WTC11 (cell line): ENCODE measurements around the gene INCENP. TPM values are rescaled to one million over a fixed set of nuclear protein-coding genes. Genes with fewer than 3 reads are reported as not detected.

ENCODE experiments used
- ATAC-seq: fragments of 200-7000 bp; cut with Tn5 transposase; 2 replicates; pipeline ENCODE4 v1.10.0; 2021; ENCODE audit warnings: mild to moderate bottlenecking, moderate library complexity
- CTCF ChIA-PET: fragments of 300-600 bp; sonication (Branson Sonifier 250); formaldehyde crosslinking; loops from one replicate; lab custom pipeline; 2021; ENCODE audit warnings: antibody characterized with exemption; lab: Charles Lee
- POLR2A ChIA-PET: fragments of 350-600 bp; sonication (Branson Sonifier 250); formaldehyde crosslinking; loops from one replicate; lab custom pipeline; 2021; ENCODE audit warnings: antibody characterized with exemption; lab: Charles Lee
- DNase-seq: peaks from one replicate; pipeline ENCODE4 v3.0.0; 2021; ENCODE audit warnings: low spot score
- H3K27ac Mint-ChIP-seq: 2 replicates; pipeline ENCODE4 v1.8.0; 2021; ENCODE audit warnings: mixed read lengths
- H3K27me3 Mint-ChIP-seq: 2 replicates; pipeline ENCODE4 v1.8.0; 2021; ENCODE audit warnings: low read depth, mild to moderate bottlenecking, moderate library complexity, mixed read lengths
- H3K36me3 Mint-ChIP-seq: 2 replicates; pipeline ENCODE4 v1.8.0; 2021; ENCODE audit warnings: mixed read lengths
- H3K4me1 Mint-ChIP-seq: 2 replicates; pipeline ENCODE4 v1.8.0; 2022; ENCODE audit warnings: mixed read lengths
- H3K4me3 Mint-ChIP-seq: 2 replicates; pipeline ENCODE4 v1.8.0; 2021; ENCODE audit warnings: mild to moderate bottlenecking, moderate library complexity, mixed read lengths
- H3K9me3 Mint-ChIP-seq: 2 replicates; pipeline ENCODE4 v1.8.0; 2021; ENCODE audit warnings: mixed read lengths
- ATF1 ChIP-seq: sonication (generic); formaldehyde crosslinking; IDR thresholded peaks from 2 replicates; pipeline ENCODE4 v1.8.1; 2023; ENCODE audit warnings: mild to moderate bottlenecking, moderate library complexity, missing genetic modification reagents
- CDX4 ChIP-seq: fragments of 250-450 bp; sonication (Bioruptor Pico); IDR thresholded peaks from 2 replicates; pipeline ENCODE4 v1.9.0; 2021; ENCODE audit warnings: moderate library complexity, mild to moderate bottlenecking, inconsistent platforms, borderline replicate concordance
- CREM ChIP-seq: sonication (generic); formaldehyde crosslinking; IDR thresholded peaks from 2 replicates; pipeline ENCODE4 v1.8.1; 2022; ENCODE audit warnings: mild to moderate bottlenecking, missing genetic modification reagents, moderate library complexity
- FOXK1 ChIP-seq: sonication (generic); formaldehyde crosslinking; IDR thresholded peaks from 2 replicates; pipeline ENCODE4 v1.8.0; 2022; ENCODE audit warnings: mild to moderate bottlenecking, moderate library complexity, missing genetic modification reagents
- GRHL2 ChIP-seq: fragments of 250-450 bp; sonication (Bioruptor Pico); IDR thresholded peaks from 2 replicates; pipeline ENCODE4 v1.8.0; 2022; ENCODE audit warnings: mild to moderate bottlenecking, moderate library complexity; ENCODE audit not compliant: insufficient replicate concordance, severe bottlenecking
- HMGA2 ChIP-seq: fragments of 250-450 bp; sonication (Bioruptor Pico); IDR thresholded peaks from 2 replicates; pipeline ENCODE4 v1.4.0; 2021; ENCODE audit warnings: mild to moderate bottlenecking, moderate library complexity
- IRF2 ChIP-seq: sonication (generic); formaldehyde crosslinking; IDR thresholded peaks from 2 replicates; pipeline ENCODE4 v1.8.0; 2022; ENCODE audit warnings: low read depth, missing genetic modification reagents, borderline replicate concordance
- KAT7 ChIP-seq: sonication (generic); formaldehyde crosslinking; IDR thresholded peaks from 2 replicates; pipeline ENCODE4 v1.8.1; 2023; ENCODE audit warnings: missing genetic modification reagents, mild to moderate bottlenecking, borderline replicate concordance
- MXD4 ChIP-seq: fragments of 250-450 bp; sonication (Bioruptor Pico); IDR thresholded peaks from 2 replicates; pipeline ENCODE4 v1.8.0; 2021; ENCODE audit warnings: mild to moderate bottlenecking, moderate library complexity, borderline replicate concordance
- MYBL2 ChIP-seq: sonication (generic); formaldehyde crosslinking; IDR thresholded peaks from 2 replicates; pipeline ENCODE4 v1.8.1; 2023; ENCODE audit warnings: mild to moderate bottlenecking, moderate library complexity, missing genetic modification reagents
- PREB ChIP-seq: sonication (generic); formaldehyde crosslinking; IDR thresholded peaks from 2 replicates; pipeline ENCODE4 v1.8.1; 2022; ENCODE audit warnings: mild to moderate bottlenecking, missing genetic modification reagents, moderate library complexity, borderline replicate concordance
- RORB ChIP-seq: fragments of 250-450 bp; sonication (Bioruptor Pico); IDR thresholded peaks from 2 replicates; pipeline ENCODE4 v1.9.0; 2021; ENCODE audit warnings: mild to moderate bottlenecking
- SMAD3 ChIP-seq: sonication (generic); formaldehyde crosslinking; IDR thresholded peaks from 2 replicates; pipeline ENCODE4 v1.8.0; 2022; ENCODE audit warnings: missing genetic modification reagents, mild to moderate bottlenecking, borderline replicate concordance
- SOX15 ChIP-seq: fragments of 250-450 bp; sonication (Bioruptor Pico); IDR thresholded peaks from 2 replicates; pipeline ENCODE4 v1.9.0; 2021; ENCODE audit warnings: mild to moderate bottlenecking
- ZBTB21 ChIP-seq: sonication (generic); formaldehyde crosslinking; IDR thresholded peaks from 2 replicates; pipeline ENCODE4 v1.8.1; 2023; ENCODE audit warnings: mild to moderate bottlenecking, missing genetic modification reagents, borderline replicate concordance
- ZMAT4 ChIP-seq: fragments of 250-450 bp; sonication (Bioruptor Pico); IDR thresholded peaks from 2 replicates; pipeline ENCODE4 v1.9.0; 2021; ENCODE audit warnings: mild to moderate bottlenecking
- ZNF121 ChIP-seq: sonication (generic); formaldehyde crosslinking; IDR thresholded peaks from 2 replicates; pipeline ENCODE4 v1.8.0; 2023; ENCODE audit warnings: missing genetic modification reagents
- ZNF416 ChIP-seq: fragments of 250-450 bp; sonication (Bioruptor Pico); IDR thresholded peaks from 2 replicates; pipeline ENCODE4 v1.9.0; 2021; ENCODE audit warnings: mild to moderate bottlenecking, inconsistent platforms
- ZNF425 ChIP-seq: fragments of 250-450 bp; sonication (Bioruptor Pico); conservative IDR thresholded peaks from 2 replicates; pipeline ENCODE4 v1.9.0; 2021; ENCODE audit warnings: mild to moderate bottlenecking
- total RNA-seq: library from RNA; stranded (reverse); gene quantifications from 3 replicates; pipeline ENCODE4 v1.2.3, GENCODE V29; 2021
- TF ChIP-seq, protein P1 (sequence below): fragments of 200-600 bp; IDR thresholded peaks from 2 replicates; pipeline ENCODE4 v1.8.0; 2022; ENCODE audit warnings: antibody characterized with exemption

The INCENP gene
- total RNA-seq, 1 experiment from 2014 or later: 158 TPM

DNA sequence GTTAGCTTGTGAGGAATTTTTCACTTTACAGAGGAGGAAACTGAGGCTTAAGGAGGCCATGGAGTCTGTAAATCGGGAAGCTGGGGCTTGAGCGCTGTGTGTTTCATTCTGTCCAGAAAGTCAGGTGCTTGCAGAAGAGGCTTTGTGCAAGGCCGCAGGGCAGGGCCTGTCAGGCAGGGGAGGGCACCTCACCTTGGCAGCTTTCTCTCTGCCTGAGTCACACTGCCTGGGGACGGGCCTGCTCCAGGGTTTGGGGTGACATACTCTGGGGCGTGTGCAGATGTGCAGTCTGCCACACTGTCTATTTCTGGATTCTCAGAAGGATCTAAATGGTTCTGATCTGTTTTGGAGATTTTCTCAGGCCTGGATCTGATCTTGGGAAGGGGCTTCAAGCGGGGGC is 8.4 kb downstream of the INCENP start:
- Mint-ChIP-seq H3K27me3 (no peaks in the 10 kb centered on the region), H3K4me3 (no peak overlapping the region), H3K9me3 (no peaks in the 10 kb centered on the region), H3K27ac (no peak overlapping the region), H3K4me1 (peaks cover 3% of the 10 kb centered on the region; the same call in 1 of the 2 replicates), H3K36me3 (peaks cover 66% of the 10 kb centered on the region)
- POLR2A ChIA-PET: no interaction called here
- TF ChIP-seq, protein P1, sequence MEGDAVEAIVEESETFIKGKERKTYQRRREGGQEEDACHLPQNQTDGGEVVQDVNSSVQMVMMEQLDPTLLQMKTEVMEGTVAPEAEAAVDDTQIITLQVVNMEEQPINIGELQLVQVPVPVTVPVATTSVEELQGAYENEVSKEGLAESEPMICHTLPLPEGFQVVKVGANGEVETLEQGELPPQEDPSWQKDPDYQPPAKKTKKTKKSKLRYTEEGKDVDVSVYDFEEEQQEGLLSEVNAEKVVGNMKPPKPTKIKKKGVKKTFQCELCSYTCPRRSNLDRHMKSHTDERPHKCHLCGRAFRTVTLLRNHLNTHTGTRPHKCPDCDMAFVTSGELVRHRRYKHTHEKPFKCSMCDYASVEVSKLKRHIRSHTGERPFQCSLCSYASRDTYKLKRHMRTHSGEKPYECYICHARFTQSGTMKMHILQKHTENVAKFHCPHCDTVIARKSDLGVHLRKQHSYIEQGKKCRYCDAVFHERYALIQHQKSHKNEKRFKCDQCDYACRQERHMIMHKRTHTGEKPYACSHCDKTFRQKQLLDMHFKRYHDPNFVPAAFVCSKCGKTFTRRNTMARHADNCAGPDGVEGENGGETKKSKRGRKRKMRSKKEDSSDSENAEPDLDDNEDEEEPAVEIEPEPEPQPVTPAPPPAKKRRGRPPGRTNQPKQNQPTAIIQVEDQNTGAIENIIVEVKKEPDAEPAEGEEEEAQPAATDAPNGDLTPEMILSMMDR: no peak
- TF ChIP-seq ATF1 (CRISPR knock-in tag): no peak
- no peak for TF ChIP-seq ZNF416
- no peak for TF ChIP-seq MYBL2 (CRISPR knock-in tag)
- no peak for TF ChIP-seq CDX4
- TF ChIP-seq ZMAT4 (CRISPR knock-in tag): no peak
- TF ChIP-seq MXD4 (CRISPR knock-in tag): no peak
- no peak for TF ChIP-seq FOXK1 (CRISPR knock-in tag)
- no peak for TF ChIP-seq GRHL2 (CRISPR knock-in tag)
- no peak for TF ChIP-seq PREB (CRISPR knock-in tag)
- ATAC-seq (no peak), DNase-seq (no peak)
- CTCF ChIA-PET: interaction anchor here (1.8 kb wide), 1 partner anchor 11 kb away, joined by 5 read pairs; no protein-coding TSS in a partner anchor

- ChIA-PET POLR2A (no interaction called here), CTCF (interaction anchor here (2.9 kb wide), 1 partner anchor 25 kb away, joined by 10 read pairs; no protein-coding TSS in a partner anchor)
- no peak for ATAC-seq
- H3K9me3 Mint-ChIP-seq: no peaks in the 10 kb centered on the region
- no peak overlapping the region for H3K4me3 Mint-ChIP-seq
- H3K36me3 Mint-ChIP-seq: peaks cover 66% of the 10 kb centered on the region
- DNase-seq: no peak
- no peak for TF ChIP-seq SOX15
- TF ChIP-seq ZBTB21 (CRISPR knock-in tag): no peak
- no peak for TF ChIP-seq ZNF121 (CRISPR knock-in tag)
- TF ChIP-seq SMAD3 (CRISPR knock-in tag): no peak
- no peak for TF ChIP-seq IRF2 (CRISPR knock-in tag)
- no peak for TF ChIP-seq KAT7 (CRISPR knock-in tag)
- no peak for TF ChIP-seq ATF1 (CRISPR knock-in tag)
- no peak for TF ChIP-seq HMGA2 (CRISPR knock-in tag)
- no peak for TF ChIP-seq RORB (CRISPR knock-in tag)
- TF ChIP-seq ZNF425 (CRISPR knock-in tag): no peak
- TF ChIP-seq CREM (CRISPR knock-in tag): no peak
- no peaks in the 10 kb centered on the region for H3K27me3 Mint-ChIP-seq
- peaks cover 3% of the 10 kb centered on the region; the same call in 1 of the 2 replicates for H3K4me1 Mint-ChIP-seq
- peak overlapping the region; percentile 32; the same call in 1 of the 2 replicates for H3K27ac Mint-ChIP-seq
Observed at GRCh38 chr11:62132689-62133293, 9.0 kb downstream of the INCENP start.
